Activated naive CD4-positive, alpha-beta T cell treated with anti-CD3 and anti-CD28 coated beads for 36 hours (primary cell): Measurements from ENCODE around the gene CPB1. TPM values are rescaled to one million over a fixed set of nuclear protein-coding genes. Genes with fewer than 3 reads are reported as not detected.

Source experiments
- CTCF ChIA-PET: fragments of 350-600 bp; sonication (Branson Sonifier 250); formaldehyde crosslinking; loops from one replicate; lab custom pipeline; 2021; ENCODE audit warnings: antibody characterized with exemption; lab: Charles Lee
- DNase-seq: peaks from one replicate; pipeline ENCODE4 v3.0.0-alpha.2; 2020
- H3K27ac Mint-ChIP-seq: one replicate; pipeline ENCODE4 v1.8.0; 2021; ENCODE audit warnings: mild to moderate bottlenecking, mixed read lengths
- H3K27me3 Mint-ChIP-seq: one replicate; pipeline ENCODE4 v1.8.0; 2021; ENCODE audit warnings: low read depth, mixed read lengths
- H3K36me3 Mint-ChIP-seq: one replicate; pipeline ENCODE4 v1.8.0; 2021; ENCODE audit warnings: low read depth, mixed read lengths
- H3K4me1 Mint-ChIP-seq: one replicate; pipeline ENCODE4 v1.8.0; 2021; ENCODE audit warnings: low read depth, mixed read lengths
- H3K4me3 Mint-ChIP-seq: one replicate; pipeline ENCODE4 v1.8.0; 2021; ENCODE audit warnings: mild to moderate bottlenecking, moderate library complexity, mixed read lengths
- H3K9me3 Mint-ChIP-seq: one replicate; pipeline ENCODE4 v1.8.0; 2021; ENCODE audit warnings: mixed read lengths
- intact Hi-C: fragments of 100-400 bp; cut with micrococcal nuclease; formaldehyde crosslinking; loops from one replicate; pipeline ENCODE4 v1.15.1; 2023
- total RNA-seq, 2 experiments: library from RNA; stranded (reverse); gene quantifications; one replicate each; pipeline ENCODE4 v1.2.3, GENCODE V29; 2021

The CPB1 gene
- total RNA-seq, 2 experiments from 2014 or later: not detected

GRCh38 chr3:148901987-148902791 is 74.6 kb downstream of the CPB1 start:
- no peak overlapping the region for H3K4me3 Mint-ChIP-seq
- peaks cover 14% of the 10 kb centered on the region for H3K27me3 Mint-ChIP-seq
- no peaks in the 10 kb centered on the region for H3K36me3 Mint-ChIP-seq
- H3K4me1 Mint-ChIP-seq: no peaks in the 10 kb centered on the region
- DNase-seq: no peak
- no peak overlapping the region for H3K27ac Mint-ChIP-seq
- no peaks in the 10 kb centered on the region for H3K9me3 Mint-ChIP-seq
- CTCF ChIA-PET: no interaction called here
- intact Hi-C loops: no loop called here

GRCh38 chr3:148903022-148903442 is 75.4 kb downstream of the CPB1 start:
- Mint-ChIP-seq H3K4me1 (no peaks in the 10 kb centered on the region), H3K36me3 (no peaks in the 10 kb centered on the region), H3K4me3 (no peak overlapping the region), H3K27ac (no peak overlapping the region), H3K9me3 (no peaks in the 10 kb centered on the region), H3K27me3 (peaks cover 10% of the 10 kb centered on the region)
- CTCF ChIA-PET: no interaction called here
- intact Hi-C loops: no loop called here
- no peak for DNase-seq

GRCh38 chr3:148903941-148904340 is 76.3 kb downstream of the CPB1 start:
- no peaks in the 10 kb centered on the region for H3K4me1 Mint-ChIP-seq
- no peak for DNase-seq
- no peaks in the 10 kb centered on the region for H3K9me3 Mint-ChIP-seq
- CTCF ChIA-PET: no interaction called here
- peaks cover 16% of the 10 kb centered on the region for H3K27me3 Mint-ChIP-seq
- no peaks in the 10 kb centered on the region for H3K36me3 Mint-ChIP-seq
- no peak overlapping the region for H3K4me3 Mint-ChIP-seq
- H3K27ac Mint-ChIP-seq: no peak overlapping the region
- intact Hi-C loops: no loop called here

DNA sequence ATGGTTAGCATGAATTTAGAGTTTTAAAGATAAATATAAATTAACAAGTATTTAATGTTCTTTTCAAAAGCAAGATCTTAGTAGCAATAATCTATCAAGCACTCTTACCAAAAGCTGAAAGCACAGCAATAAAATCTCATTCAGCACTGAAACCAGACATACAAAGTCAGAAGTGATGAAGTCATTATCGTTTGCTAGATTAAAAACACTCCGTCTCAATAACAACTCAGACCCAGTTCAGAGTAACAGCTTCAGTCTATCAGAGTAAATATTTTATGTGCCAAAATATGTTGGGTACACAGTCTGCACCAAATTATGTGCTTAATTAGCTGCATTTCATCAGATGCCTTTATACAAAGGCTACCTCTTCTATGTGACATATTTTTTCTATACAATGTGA is 79.1 kb downstream of the CPB1 start:
- Mint-ChIP-seq H3K27ac (no peak overlapping the region), H3K4me1 (no peaks in the 10 kb centered on the region), H3K27me3 (peaks cover 26% of the 10 kb centered on the region), H3K4me3 (no peak overlapping the region), H3K9me3 (no peaks in the 10 kb centered on the region), H3K36me3 (no peaks in the 10 kb centered on the region)
- intact Hi-C loops: no loop called here
- no peak for DNase-seq
- CTCF ChIA-PET: interaction anchor here (0.5 kb wide), 1 partner anchor 175 kb away, joined by 3 read pairs; no protein-coding TSS in a partner anchor

Other genes starting within 250 kb of the CPB1 start
- not detected for gene AGTR1, start 129.9 kb upstream of the CPB1 start, total RNA-seq
- gene CPA3, start 37.5 kb downstream of the CPB1 start, total RNA-seq: not detected
- gene GYG1, start 163.7 kb downstream of the CPB1 start, total RNA-seq: 10 to 100 TPM; 13.5 to 13.9 TPM